Mesothelial cell of epicardium (in vitro differentiated cells): ENCODE measurements around the gene EPPIN. TPM values are rescaled to one million over a fixed set of nuclear protein-coding genes. Genes with fewer than 3 reads are reported as not detected.

Experiments
- DNase-seq, 2 experiments: peaks; one replicate each; pipeline ENCODE4 v3.0.0; 2021; ENCODE audit warnings: low spot score in 2 of 2; ENCODE audit not compliant: unreplicated experiment in 2 of 2
- H3K27ac Mint-ChIP-seq: 2 replicates; pipeline ENCODE4 v1.8.0; 2021; ENCODE audit warnings: mixed read lengths
- H3K27me3 Mint-ChIP-seq: 2 replicates; pipeline ENCODE4 v1.8.0; 2021; ENCODE audit warnings: low read depth, mixed read lengths
- H3K36me3 Mint-ChIP-seq: 2 replicates; pipeline ENCODE4 v1.8.0; 2021; ENCODE audit warnings: mixed read lengths
- H3K4me1 Mint-ChIP-seq: 2 replicates; pipeline ENCODE4 v1.8.0; 2021; ENCODE audit warnings: mixed read lengths
- H3K4me3 Mint-ChIP-seq: 2 replicates; pipeline ENCODE4 v1.8.0; 2021; ENCODE audit warnings: mild to moderate bottlenecking, moderate library complexity, mixed read lengths
- H3K9me3 Mint-ChIP-seq: 2 replicates; pipeline ENCODE4 v1.8.0; 2021; ENCODE audit warnings: mixed read lengths
- total RNA-seq: library from RNA; stranded (reverse); gene quantifications from 3 replicates; pipeline ENCODE4 v1.2.1, GENCODE V29; 2021
- TF ChIP-seq, protein P1 (sequence below): fragments of 200-600 bp; sonication (generic); IDR thresholded peaks from one replicate; pipeline ENCODE4 v1.5.0; 2021; ENCODE audit warnings: antibody characterized with exemption; ENCODE audit not compliant: unreplicated experiment

Gene EPPIN
- total RNA-seq, 1 donor from 2014 or later = not detected

DNA sequence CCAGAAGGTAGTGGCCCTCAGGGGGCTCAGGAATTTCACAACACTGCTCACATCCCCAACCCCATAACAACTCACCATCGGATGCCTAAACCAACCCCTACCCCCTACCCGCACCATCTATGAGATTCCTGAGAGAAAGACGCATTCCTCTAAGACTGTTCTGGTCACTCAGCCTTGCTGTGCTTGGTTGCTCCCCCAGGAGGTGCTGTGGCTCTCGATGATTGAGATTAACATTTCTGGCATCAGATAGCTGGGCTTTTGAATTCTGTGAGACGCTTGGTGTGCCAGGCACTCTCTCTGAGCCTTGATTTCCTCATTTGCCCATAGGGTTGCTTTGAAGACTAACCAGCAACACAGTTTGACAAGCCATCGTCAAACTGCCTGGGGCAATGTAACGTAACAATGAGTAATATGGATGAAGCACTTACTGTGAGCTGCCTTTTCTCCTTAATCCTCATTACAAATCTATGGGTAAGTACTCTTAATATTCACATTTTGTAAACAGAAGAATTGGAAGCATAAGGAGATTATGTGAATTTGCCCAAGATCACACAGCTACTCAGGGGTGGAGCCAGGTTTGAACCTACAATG lies 8.9 kb downstream of the EPPIN start:
- H3K4me3 Mint-ChIP-seq = no peak overlapping the region
- H3K4me1 Mint-ChIP-seq = no peaks in the 10 kb centered on the region
- peaks cover 49% of the 10 kb centered on the region for H3K27me3 Mint-ChIP-seq
- TF ChIP-seq, protein P1, sequence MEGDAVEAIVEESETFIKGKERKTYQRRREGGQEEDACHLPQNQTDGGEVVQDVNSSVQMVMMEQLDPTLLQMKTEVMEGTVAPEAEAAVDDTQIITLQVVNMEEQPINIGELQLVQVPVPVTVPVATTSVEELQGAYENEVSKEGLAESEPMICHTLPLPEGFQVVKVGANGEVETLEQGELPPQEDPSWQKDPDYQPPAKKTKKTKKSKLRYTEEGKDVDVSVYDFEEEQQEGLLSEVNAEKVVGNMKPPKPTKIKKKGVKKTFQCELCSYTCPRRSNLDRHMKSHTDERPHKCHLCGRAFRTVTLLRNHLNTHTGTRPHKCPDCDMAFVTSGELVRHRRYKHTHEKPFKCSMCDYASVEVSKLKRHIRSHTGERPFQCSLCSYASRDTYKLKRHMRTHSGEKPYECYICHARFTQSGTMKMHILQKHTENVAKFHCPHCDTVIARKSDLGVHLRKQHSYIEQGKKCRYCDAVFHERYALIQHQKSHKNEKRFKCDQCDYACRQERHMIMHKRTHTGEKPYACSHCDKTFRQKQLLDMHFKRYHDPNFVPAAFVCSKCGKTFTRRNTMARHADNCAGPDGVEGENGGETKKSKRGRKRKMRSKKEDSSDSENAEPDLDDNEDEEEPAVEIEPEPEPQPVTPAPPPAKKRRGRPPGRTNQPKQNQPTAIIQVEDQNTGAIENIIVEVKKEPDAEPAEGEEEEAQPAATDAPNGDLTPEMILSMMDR = no peak
- H3K9me3 Mint-ChIP-seq = no peaks in the 10 kb centered on the region
- no peaks in the 10 kb centered on the region for H3K36me3 Mint-ChIP-seq
- DNase-seq = no peak
- no peak overlapping the region for H3K27ac Mint-ChIP-seq

DNA sequence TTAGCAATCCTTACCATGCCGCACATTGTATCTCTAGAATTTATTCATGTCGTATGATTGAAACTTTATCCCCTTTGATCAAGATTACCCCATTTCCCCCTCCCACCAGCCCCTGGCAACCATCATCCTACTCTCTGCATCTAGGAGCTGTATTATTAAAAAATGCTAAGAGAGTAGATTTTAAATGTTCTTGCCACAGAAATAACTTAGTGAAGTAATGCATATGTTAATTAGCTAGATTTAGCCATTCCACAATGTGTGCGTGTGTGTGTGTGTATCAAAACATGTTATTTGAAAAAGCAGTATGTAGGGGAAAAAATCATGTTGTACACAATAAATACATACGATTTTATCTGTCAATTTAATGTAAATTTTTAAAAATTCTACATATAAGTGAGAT lies 19.9 kb downstream of the EPPIN start:
- H3K9me3 Mint-ChIP-seq = peaks cover 5% of the 10 kb centered on the region
- peaks cover 68% of the 10 kb centered on the region for H3K27me3 Mint-ChIP-seq
- no peak for DNase-seq
- TF ChIP-seq, protein P1 = no peak
- no peaks in the 10 kb centered on the region for H3K4me1 Mint-ChIP-seq
- no peak overlapping the region for H3K4me3 Mint-ChIP-seq
- no peak overlapping the region for H3K27ac Mint-ChIP-seq
- H3K36me3 Mint-ChIP-seq = no peaks in the 10 kb centered on the region

DNA sequence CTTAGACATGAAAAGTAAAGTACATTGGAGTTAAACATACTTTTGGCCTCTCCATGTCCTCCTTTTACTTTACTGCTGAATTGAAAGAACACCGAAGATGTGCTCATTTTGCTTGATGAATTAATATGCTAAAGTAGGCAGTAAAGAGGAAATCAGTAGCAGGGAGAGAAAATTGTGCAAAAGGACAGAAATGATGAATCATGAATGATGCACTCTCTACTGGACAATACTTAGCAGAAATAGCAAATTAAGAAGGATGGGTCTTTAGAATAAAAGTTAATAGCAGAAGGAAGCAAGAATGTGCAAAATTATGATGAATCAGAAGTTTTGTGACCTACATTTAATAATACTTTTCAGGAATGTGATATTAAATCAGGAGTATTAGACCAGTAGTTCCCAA lies 23.4 kb downstream of the EPPIN start:
- Mint-ChIP-seq H3K36me3 (no peaks in the 10 kb centered on the region), H3K27ac (no peak overlapping the region), H3K27me3 (peaks cover 56% of the 10 kb centered on the region), H3K4me1 (no peaks in the 10 kb centered on the region), H3K9me3 (no peaks in the 10 kb centered on the region), H3K4me3 (no peak overlapping the region)
- DNase-seq = no peak
- TF ChIP-seq, protein P1 = no peak

DNA sequence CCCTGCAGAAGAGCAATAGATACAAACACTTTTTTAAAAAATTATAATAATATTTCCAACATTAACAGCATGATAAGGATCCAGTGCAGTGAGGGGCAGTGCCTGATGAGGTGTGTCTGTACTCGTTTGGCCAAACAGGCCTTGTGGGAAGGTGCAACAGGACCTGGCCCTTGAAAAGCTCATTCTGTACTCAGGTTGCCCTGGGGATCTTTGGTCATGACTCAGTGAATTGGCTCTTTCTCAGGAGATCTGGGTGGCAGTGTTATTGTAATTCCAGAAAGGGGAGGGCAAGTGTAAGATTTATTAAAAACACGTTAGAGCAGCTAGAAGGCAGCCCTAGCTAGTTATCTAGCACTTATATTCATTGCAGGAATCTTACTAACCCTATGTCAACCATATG lies 28.9 kb downstream of the EPPIN start:
- Mint-ChIP-seq H3K4me1 (no peaks in the 10 kb centered on the region), H3K36me3 (no peaks in the 10 kb centered on the region), H3K27ac (no peak overlapping the region), H3K4me3 (no peak overlapping the region), H3K9me3 (no peaks in the 10 kb centered on the region), H3K27me3 (peaks cover 23% of the 10 kb centered on the region)
- TF ChIP-seq, protein P1 = no peak
- DNase-seq = no peak

DNA sequence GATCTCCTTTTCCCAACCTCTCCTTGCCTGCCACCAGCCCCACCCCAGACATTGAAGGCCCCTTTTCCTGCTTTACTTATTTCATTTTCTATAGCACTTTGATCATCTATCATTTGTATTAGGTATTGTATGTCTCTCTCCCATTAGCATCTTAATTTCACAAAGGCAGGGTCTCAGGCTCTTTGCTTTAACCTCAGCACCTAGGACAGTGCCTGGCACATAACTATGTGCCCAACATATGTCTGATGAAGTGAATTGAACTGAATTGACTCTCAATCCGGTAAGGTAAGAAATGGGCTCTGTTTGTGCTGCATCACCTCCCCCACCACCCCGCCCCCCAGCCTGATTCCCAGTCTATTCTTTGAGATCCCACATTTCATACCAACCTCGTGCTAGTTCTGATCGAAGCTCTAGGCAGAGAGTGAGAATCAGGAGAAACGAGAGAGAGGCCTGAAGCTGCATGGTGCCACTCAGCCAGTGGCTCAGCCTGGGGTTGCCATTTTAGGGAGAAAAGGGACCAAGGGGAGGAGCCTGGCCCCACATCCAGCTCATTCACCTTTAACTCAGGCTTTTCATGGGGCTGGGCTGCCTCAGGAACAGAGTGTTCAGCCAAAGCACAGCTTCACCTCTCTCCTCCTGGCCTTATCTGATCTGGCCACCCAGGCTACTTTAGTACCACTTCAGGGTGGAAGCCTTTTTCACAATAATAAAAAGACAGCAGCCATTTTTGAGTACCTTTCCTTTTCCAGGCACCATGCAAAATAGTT lies 31.9 kb downstream of the EPPIN start, which contains the start of gene SPINT3:
Gene SPINT3 (minus strand): TSS at position 476 of the 767 bp plus-strand sequence. CDS start 14 bp downstream, at position 462.
- peaks cover 2% of the 10 kb centered on the region for H3K4me1 Mint-ChIP-seq
- no peak within 1 kb of the TSS for H3K27ac Mint-ChIP-seq
- peaks cover 3% of the 10 kb centered on the region for H3K9me3 Mint-ChIP-seq
- TF ChIP-seq, protein P1 = no peak
- no peak within 1 kb of the TSS for H3K4me3 Mint-ChIP-seq
- no peak for DNase-seq
- peaks cover 14% of the 10 kb centered on the region for H3K27me3 Mint-ChIP-seq
- H3K36me3 Mint-ChIP-seq = no peaks in the 10 kb centered on the region
